NCI-H345 (cell line): ENCODE results near the gene COL6A2.

Experiments used
- DNase-seq: peaks from one replicate; lab custom pipeline; 2025; lab: John Stamatoyannopoulos, UW

The COL6A2 gene

DNA sequence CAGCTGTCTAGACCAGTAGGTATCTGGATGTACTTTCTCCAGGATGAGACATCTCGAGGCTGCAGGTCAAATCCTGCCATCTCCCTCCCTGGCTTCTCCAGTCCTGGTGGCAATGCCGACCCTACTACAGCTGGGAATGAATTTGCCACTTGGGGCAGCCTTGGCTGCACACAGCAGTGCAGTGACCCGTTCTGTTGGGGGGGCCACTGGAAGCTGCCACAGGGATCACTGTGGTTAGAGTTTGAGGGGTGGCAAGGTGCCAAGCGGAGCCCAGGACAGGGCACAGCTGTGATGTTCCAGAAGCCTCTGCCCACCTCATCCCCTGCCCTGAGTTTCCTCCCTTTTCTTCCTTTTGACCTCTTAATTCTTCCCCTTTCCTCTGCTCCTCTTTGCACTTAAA is 17.1 kb downstream of the COL6A2 start:
- DNase-seq: no peak

GRCh38 chr21:46115441-46116188 is 17.7 kb downstream of the COL6A2 start:
- DNase-seq: no peak

DNA sequence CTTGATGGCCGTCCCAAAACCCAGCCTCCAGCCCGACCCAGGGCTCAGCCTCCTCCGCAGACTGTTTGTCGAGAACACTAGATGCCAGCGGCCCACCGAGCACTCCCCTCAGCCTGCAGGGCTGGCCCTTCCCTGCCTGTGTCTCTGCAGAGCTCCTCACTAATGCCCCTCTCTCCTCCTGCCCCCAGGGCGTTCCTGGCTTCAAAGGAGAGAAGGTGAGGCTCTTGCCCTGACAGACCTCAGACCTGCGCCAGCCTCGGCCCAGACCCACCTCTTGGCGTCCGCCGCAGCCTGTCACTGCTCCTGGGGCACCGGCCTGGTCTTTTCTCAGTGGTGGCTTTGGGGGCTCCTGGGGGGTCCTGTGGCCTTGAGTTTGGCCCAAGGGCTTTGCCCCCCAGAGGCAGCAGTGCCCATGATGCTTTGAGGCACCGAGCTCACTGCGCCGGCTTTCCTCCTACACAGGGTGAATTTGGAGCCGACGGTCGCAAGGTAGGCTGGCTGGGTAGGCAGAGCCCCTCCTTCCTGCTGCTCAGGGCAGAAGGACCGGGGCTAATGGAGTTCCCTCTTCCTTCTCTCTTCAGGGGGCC is 18.4 kb downstream of the COL6A2 start:
- no peak for DNase-seq

DNA sequence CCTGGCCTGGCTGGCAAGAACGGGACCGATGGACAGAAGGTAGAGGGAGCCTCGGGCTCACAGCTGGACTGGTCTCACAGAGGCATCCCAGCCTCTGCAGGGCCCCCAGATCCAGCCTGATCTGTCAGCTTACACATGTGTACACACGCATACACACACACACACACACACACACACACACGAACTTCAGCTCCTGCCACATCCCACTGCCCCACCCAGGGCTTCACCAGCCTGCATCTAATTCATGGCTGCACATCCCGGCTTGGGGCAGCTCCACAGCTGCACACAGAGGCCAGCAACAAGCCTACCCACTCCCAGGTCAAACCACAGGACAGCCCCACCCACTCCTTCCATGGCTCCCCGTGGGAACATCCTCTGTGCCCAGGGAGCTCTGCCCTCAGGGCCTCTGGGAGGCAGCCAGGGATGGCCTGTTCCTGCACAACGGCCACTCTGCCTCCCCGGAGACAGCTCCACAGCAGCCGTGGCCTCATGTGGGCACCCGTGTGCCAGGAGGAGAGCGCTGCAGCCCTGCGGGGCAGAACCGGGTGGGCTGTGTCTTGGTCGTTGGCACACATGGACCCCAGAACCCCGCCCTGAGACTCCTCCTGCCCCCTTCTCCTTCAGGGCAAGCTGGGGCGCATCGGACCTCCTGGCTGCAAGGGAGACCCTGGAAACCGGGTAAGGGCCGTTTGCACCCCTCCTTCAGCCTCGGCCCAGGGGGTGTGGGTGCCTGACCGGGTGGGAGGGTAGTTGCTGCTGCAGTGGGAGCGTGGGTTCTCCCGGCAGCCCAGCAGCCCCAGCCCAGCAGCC is 19.1 kb downstream of the COL6A2 start:
- DNase-seq: no peak

DNA sequence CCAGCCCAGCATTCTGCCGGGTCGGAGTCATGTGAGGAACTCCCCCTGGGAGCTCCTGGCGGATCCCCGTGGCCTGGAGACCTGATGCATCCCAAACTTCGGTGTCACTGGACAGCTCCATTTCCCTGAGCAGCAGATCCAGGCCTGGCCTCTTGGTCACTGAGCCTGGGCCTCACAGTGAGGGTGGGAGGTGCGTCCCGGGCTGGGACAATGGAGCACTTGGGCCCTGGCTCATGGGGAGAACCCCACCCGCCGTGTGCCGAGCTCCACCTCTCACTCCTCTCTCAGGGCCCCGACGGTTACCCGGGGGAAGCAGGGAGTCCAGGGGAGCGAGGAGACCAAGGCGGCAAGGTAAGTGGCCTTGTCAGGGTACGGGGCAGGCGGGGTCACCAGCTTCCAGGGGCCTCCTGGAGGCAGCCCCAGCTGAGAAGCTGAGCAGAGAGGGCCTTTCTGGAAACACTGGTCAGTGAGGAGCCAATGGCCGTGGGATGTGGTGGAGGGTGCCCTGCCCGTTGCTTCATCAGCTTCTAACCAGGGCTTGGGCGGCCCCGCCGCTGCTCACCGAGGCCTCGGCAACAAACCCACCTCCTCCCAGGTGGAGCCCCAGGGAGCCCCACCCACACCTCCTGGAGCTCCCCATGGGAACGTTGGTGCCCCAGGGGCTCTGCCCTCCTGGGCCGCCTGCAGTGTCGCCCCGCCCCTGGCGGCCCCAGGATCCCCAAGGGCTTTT is 19.8 kb downstream of the COL6A2 start:
- no peak for DNase-seq

- no peak for DNase-seq
Observed at GRCh38 chr21:46118316-46119143, 20.6 kb downstream of the COL6A2 start.

- no peak for DNase-seq
Observed at GRCh38 chr21:46119144-46119636, 21.3 kb downstream of the COL6A2 start.

DNA sequence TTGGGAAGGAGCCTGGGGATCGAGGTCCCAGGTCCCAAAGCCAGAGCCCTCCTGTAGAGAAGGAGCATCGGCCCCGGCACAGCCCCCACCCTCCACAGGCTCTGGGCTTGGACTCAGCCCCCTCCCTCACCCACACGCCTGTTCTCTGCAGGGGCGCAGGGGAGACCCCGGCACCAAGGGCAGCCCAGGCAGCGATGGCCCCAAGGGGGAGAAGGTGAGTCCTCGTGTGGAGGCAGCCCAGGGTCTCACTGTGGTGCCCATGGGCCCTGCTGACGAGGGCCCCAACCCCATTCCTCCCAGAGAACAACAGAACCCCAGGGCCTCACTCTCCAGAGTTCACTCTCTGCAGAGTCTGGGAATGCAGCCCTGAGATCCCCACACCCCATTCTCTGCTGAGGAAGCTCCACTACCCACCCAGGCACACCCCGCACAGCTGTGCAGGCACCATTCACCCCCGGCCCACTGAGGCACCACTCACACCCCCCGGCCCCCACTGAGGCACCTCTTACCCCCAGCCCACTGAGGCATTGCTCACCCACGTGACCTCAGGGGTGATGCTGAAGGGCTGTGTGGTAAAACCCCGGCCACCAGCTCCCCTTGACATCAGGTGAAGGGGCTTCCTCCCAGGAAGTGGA is 21.8 kb downstream of the COL6A2 start:
- DNase-seq: no peak

DNA sequence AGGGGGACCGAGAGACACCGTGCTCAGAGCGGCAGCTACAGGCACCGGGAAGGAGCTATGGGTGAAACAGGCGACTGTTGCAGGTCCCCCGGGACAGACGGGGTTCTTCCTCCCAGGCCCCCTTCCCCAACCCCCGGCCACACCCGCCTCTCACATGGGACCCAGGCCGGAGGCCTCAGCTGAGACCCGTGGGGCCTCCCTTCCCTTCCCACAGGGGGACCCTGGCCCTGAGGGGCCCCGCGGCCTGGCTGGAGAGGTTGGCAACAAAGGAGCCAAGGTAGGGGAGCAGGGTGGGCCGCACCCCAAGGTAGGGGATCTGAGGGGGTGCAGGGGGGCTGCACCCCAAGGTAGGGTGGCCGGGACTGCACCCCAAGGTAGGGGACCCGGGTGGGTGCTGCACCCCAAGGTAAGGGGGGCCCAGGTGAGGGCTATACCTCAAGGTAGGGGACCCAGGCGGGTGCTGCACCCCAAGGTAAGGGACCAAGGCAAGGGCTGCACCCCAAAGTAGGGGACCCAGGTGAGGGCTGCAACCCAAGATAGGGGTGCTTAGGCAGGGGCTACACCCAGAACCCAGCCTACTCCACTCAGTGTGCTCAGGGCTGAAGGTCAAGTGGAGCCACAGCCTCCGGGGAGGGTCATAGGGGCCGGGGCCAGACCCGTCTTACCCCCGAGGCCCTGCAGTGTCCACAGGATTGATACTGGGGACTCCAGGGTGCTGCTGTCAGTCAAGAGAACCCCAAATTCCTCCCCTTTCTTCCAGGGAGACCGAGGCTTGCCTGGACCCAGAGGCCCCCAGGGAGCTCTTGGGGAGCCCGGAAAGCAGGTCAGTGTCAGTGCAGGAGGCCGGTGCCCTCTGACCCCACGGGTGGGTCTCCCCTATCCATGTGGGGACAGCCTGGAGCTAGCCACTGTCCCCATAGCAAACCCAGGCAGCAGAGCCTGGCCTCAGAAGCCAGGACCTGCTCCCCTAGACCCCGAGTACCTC is 22.7 kb downstream of the COL6A2 start:
- no peak for DNase-seq

GRCh38 chr21:46121286-46122221 is 23.6 kb downstream of the COL6A2 start:
- no peak for DNase-seq

GRCh38 chr21:46122237-46122671 is 24.3 kb downstream of the COL6A2 start:
- no peak for DNase-seq

GRCh38 chr21:46122758-46123683 is 25.1 kb downstream of the COL6A2 start:
- no peak for DNase-seq

DNA sequence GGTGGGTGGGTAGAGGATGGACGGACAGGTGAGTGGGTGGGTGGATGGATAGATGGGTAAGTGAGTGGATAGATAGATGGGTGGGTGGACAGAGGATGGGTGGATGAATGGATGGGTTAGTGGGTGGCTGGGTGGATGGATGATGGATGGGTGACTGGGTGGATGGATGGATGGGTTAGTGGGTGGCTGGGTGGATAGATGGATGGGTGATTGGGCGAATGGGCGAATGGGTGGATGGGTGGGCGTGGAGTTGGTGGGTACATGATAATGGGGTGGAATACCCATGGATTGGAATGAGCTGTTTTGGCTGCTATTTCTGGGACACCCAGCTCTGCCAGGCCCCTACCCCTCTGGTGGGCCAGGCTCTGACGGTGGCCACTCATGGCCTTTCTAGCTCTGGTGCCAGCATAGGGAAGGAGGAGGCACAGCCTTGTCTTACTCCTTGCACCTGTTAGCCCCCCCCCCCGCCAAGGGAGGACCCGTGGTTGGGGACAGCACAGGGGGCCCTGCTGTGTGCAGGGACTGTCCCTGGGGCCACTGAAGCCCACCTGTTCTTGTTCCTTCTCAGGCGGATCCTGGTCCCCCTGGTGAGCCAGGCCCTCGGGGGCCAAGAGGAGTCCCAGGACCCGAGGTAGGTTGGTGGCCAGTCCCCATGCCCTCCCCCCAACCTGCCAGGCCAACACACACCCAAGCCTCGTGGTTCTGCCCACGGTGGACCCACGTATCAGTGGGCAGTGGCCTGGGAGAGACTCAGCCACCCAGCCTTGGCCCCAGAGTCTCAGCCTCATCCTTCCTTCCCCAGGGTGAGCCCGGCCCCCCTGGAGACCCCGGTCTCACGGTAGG is 26.4 kb downstream of the COL6A2 start:
- DNase-seq: no peak

- DNase-seq: no peak
Observed at GRCh38 chr21:46124926-46125845, 27.3 kb downstream of the COL6A2 start.

- no peak for DNase-seq
Observed at GRCh38 chr21:46125846-46126301, 28.0 kb downstream of the COL6A2 start.
